HepG2 (cell line): Measurements from ENCODE around the gene CA7. TPM values are rescaled to one million over a fixed set of nuclear protein-coding genes. Genes with fewer than 3 reads are reported as not detected.

Experiments
- CTCF ChIP-seq: sonication (generic); formaldehyde crosslinking; IDR thresholded peaks from 2 replicates; pipeline ENCODE4 v1.5.0; 2020; ENCODE audit warnings: mild to moderate bottlenecking, missing genetic modification reagents, moderate library complexity
- MTERF4 ChIP-seq: sonication (generic); formaldehyde crosslinking; IDR thresholded peaks from 2 replicates; pipeline ENCODE4 v1.8.0; 2023; ENCODE audit warnings: mild to moderate bottlenecking, missing genetic modification reagents
- RXRA ChIP-seq: sonication (generic); formaldehyde crosslinking; IDR thresholded peaks from 2 replicates; pipeline ENCODE4 v1.5.1; 2020; ENCODE audit warnings: missing genetic modification reagents
- SP2 ChIP-seq: sonication (generic); formaldehyde crosslinking; IDR thresholded peaks from 2 replicates; pipeline ENCODE4 v1.5.1; 2020; ENCODE audit warnings: mild to moderate bottlenecking, missing genetic modification reagents
- SRF ChIP-seq: IDR thresholded peaks from 2 replicates; pipeline ENCODE4 v1.6.1; 2011; ENCODE audit warnings: mild to moderate bottlenecking, low read depth, low read length, moderate library complexity
- TEAD3 ChIP-seq: optimal IDR thresholded peaks from 2 replicates; pipeline ENCODE3; 2016; ENCODE audit warnings: borderline replicate concordance
- ZBTB1 ChIP-seq: sonication (generic); formaldehyde crosslinking; IDR thresholded peaks from 2 replicates; pipeline ENCODE4 v1.4.0; 2020; ENCODE audit warnings: missing genetic modification reagents, borderline replicate concordance
- ZNF205 ChIP-seq: IDR thresholded peaks from 2 replicates; pipeline ENCODE4 v1.6.1; 2018; ENCODE audit warnings: missing biosample characterization, missing genetic modification reagents
- ZNF280B ChIP-seq: sonication (generic); formaldehyde crosslinking; IDR thresholded peaks from 2 replicates; pipeline ENCODE4 v1.5.0; 2020; ENCODE audit warnings: missing genetic modification reagents, mild to moderate bottlenecking, borderline replicate concordance
- ZNF280D ChIP-seq: sonication (generic); formaldehyde crosslinking; IDR thresholded peaks from 2 replicates; pipeline ENCODE4 v1.5.1; 2020; ENCODE audit warnings: mild to moderate bottlenecking, missing genetic modification reagents
- ZNF292 ChIP-seq: sonication (generic); formaldehyde crosslinking; IDR thresholded peaks from 2 replicates; pipeline ENCODE4 v1.8.1; 2022; ENCODE audit warnings: mild to moderate bottlenecking, low read depth, missing genetic modification reagents, borderline replicate concordance
- ZNF512 ChIP-seq: sonication (generic); formaldehyde crosslinking; IDR thresholded peaks from 2 replicates; pipeline ENCODE4 v1.4.0; 2020; ENCODE audit warnings: mild to moderate bottlenecking, missing genetic modification reagents
- ZNF768 ChIP-seq: sonication (generic); formaldehyde crosslinking; IDR thresholded peaks from 2 replicates; pipeline ENCODE4 v1.4.0; 2020; ENCODE audit warnings: missing genetic modification reagents
- ZNF781 ChIP-seq: sonication (generic); formaldehyde crosslinking; IDR thresholded peaks from 2 replicates; pipeline ENCODE4 v1.5.1; 2020; ENCODE audit warnings: borderline replicate concordance, mild to moderate bottlenecking, missing genetic modification reagents; ENCODE audit errors: not compliant biosample characterization
- ZSCAN9 ChIP-seq: IDR thresholded peaks from 2 replicates; pipeline ENCODE4 v1.6.1; 2016; ENCODE audit warnings: borderline replicate concordance
- polyA plus RNA-seq, 8 experiments: library from polyadenylated mRNA; depleted of rRNA in 3 of 8; stranded (reverse) in 7 of 8; unstranded in 1 of 8; fragments of >200 nt; fragmentation: Illumina TruSeq in 4 of 8; extraction: Trizol in 4 of 8; gene quantifications; 2 replicates each; pipeline versions ENCODE4 v1.2.1 to v1.2.3, GENCODE V29; 2011 to 2016; ENCODE audit warnings: low read depth in 4 of 8, missing spikeins in 1 of 8, mixed read lengths in 1 of 8; ENCODE audit not compliant: insufficient read depth in 1 of 8
- total RNA-seq, 5 experiments: library from RNA; depleted of rRNA; stranded (reverse); fragments of >200 nt; fragmentation: Illumina TruSeq; extraction: Trizol; gene quantifications; 2 replicates each; pipeline ENCODE4 v1.2.3, GENCODE V29; 2016; ENCODE audit warnings: low read depth in 1 of 5

CA7 gene
- total and polyA plus RNA-seq, 2 of the 13 experiments (the other 11 are each of a cell fraction or from before 2014, with no cell fraction given) = not detected

GRCh38 chr16:66880288-66881013 lies 36.2 kb downstream of the CA7 start, which contains the start of gene PDP2 (continued):
- TF ChIP-seq MTERF4 (CRISPR knock-in tag) = peak; percentile 98
- TF ChIP-seq ZNF205 (CRISPR knock-in tag) = peak; percentile 61; the same call in 1 of the 2 replicates
- TF ChIP-seq ZNF512 (CRISPR knock-in tag) = peak; percentile 84; the same call in 1 of the 2 replicates
- TF ChIP-seq ZNF280B (CRISPR knock-in tag) = peak; percentile 94
- TF ChIP-seq TEAD3 = no peak
- TF ChIP-seq SRF = no peak
- no peak; the same call in 1 of the 2 replicates for TF ChIP-seq ZNF292 (CRISPR knock-in tag)
- peak; percentile 76 for TF ChIP-seq ZNF768 (CRISPR knock-in tag)
- TF ChIP-seq CTCF (CRISPR knock-in tag) = no peak; the same call in 1 of the 2 replicates
- peak; percentile 82 for TF ChIP-seq ZNF781 (CRISPR knock-in tag)
- peak; percentile 90 for TF ChIP-seq RXRA (CRISPR knock-in tag)
- peak; percentile 67; the same call in 1 of the 2 replicates for TF ChIP-seq ZNF280D
- TF ChIP-seq SP2 (CRISPR knock-in tag) = peak; percentile 100
- peak; percentile 84 for TF ChIP-seq ZSCAN9
- no peak for TF ChIP-seq ZBTB1 (CRISPR knock-in tag)
